MM.1S (cell line): ENCODE data around the gene IDH2.
A peak's percentile ranks its signal among the peaks of the same experiment; 100 is the strongest.

ENCODE experiments used
- DNase-seq: peaks from one replicate; pipeline ENCODE4 v3.0.0-alpha.2; 2015
- H2AFZ ChIP-seq: fragments of 300-600 bp; sonication (generic); 2 replicates; pipeline ENCODE4 v1.6.0; 2016; ENCODE audit warnings: antibody characterized with exemption, low read length
- H3F3A ChIP-seq: fragments of 300-600 bp; sonication (generic); 2 replicates; pipeline ENCODE4 v1.6.1; 2016; ENCODE audit warnings: mild to moderate bottlenecking, antibody characterized with exemption, low read length, moderate library complexity, mixed read lengths; ENCODE audit not compliant: insufficient read depth
- H3K27ac ChIP-seq: fragments of 300-600 bp; sonication (generic); 2 replicates; pipeline ENCODE4 v1.5.1; 2016; ENCODE audit warnings: mild to moderate bottlenecking, low read length
- H3K27me3 ChIP-seq: fragments of 300-600 bp; sonication (generic); replicated peaks from 2 replicates; pipeline ENCODE4 v1.6.0; 2016; ENCODE audit warnings: low read length; ENCODE audit not compliant: insufficient read depth
- H3K36me3 ChIP-seq: fragments of 300-600 bp; sonication (generic); replicated peaks from 2 replicates; pipeline ENCODE4 v1.6.1; 2016; ENCODE audit warnings: mild to moderate bottlenecking, low read length, mixed read lengths; ENCODE audit not compliant: insufficient read depth
- H3K4me1 ChIP-seq: fragments of 300-600 bp; sonication (generic); 2 replicates; pipeline ENCODE4 v1.6.1; 2016; ENCODE audit warnings: low read length, mixed read lengths
- H3K4me2 ChIP-seq: fragments of 300-600 bp; sonication (generic); 2 replicates; pipeline ENCODE4 v1.6.0; 2016; ENCODE audit warnings: low read depth, low read length
- H3K4me3 ChIP-seq: fragments of 300-600 bp; sonication (generic); 2 replicates; pipeline ENCODE4 v1.5.1; 2016; ENCODE audit warnings: low read length, mixed read lengths
- H3K79me2 ChIP-seq: fragments of 300-600 bp; sonication (generic); 2 replicates; pipeline ENCODE4 v1.6.1; 2016; ENCODE audit warnings: mixed run types, low read length, mixed read lengths
- H3K9ac ChIP-seq: fragments of 300-600 bp; sonication (generic); 2 replicates; pipeline ENCODE4 v1.6.1; 2016; ENCODE audit warnings: low read length, mixed read lengths
- H3K9me2 ChIP-seq: fragments of 300-600 bp; sonication (generic); replicated peaks from 2 replicates; pipeline ENCODE4 v1.6.1; 2016; ENCODE audit warnings: mild to moderate bottlenecking, low read length, mixed read lengths; ENCODE audit not compliant: insufficient read depth
- H3K9me3 ChIP-seq: fragments of 300-600 bp; sonication (generic); replicated peaks from 2 replicates; pipeline ENCODE4 v1.6.1; 2016; ENCODE audit warnings: mild to moderate bottlenecking, low read length, mixed read lengths; ENCODE audit not compliant: insufficient read depth
- H4K20me1 ChIP-seq: fragments of 300-600 bp; sonication (generic); 2 replicates; pipeline ENCODE4 v1.6.1; 2016; ENCODE audit warnings: mild to moderate bottlenecking, low read length, moderate library complexity, mixed read lengths; ENCODE audit not compliant: insufficient read depth
- EZH2 ChIP-seq: fragments of 300-600 bp; sonication (generic); optimal IDR thresholded peaks from 2 replicates; pipeline ENCODE3; 2017; ENCODE audit warnings: low read depth, mild to moderate bottlenecking, antibody characterized with exemption, low read length, mixed read lengths
- EZH2phosphoT487 ChIP-seq: fragments of 300-600 bp; sonication (generic); IDR thresholded peaks from 2 replicates; pipeline ENCODE4 v1.6.1; 2018; ENCODE audit warnings: antibody characterized with exemption, low read length
- TF ChIP-seq, protein P1 (sequence below): fragments of 300-600 bp; sonication (generic); IDR thresholded peaks from 2 replicates; pipeline ENCODE4 v1.5.1; 2016; ENCODE audit warnings: antibody characterized with exemption, low read length, mixed read lengths

IDH2 gene

DNA sequence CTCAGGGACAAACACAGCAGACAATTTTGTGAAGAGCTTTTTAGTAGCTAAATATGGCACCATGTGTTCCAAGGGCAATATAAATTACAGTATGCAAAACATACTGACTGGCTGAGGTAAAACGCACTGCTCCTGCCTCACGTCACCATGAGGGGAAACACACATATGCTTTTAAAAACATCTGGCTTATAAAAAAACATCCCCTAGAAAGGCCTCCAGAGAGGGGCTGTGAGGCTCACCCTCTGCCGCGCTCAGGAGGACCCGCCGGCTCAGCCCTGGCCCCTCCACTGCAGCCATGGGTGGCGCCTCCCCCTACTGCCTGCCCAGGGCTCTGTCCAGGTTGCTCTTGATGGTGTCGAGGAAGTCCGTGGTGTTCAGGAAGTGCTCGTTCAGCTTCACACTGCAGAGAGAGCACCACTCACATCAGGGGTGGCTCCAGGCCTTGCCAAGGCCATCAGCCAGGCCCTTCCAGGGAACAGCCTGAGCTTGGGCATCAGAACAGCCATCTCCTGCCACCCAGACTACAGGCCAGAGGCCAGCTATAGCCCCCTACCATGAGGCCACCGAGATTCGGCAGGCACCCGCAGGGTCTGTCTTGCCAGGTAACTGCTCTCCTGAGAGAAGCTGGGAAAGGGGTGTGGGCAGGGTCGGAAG, 18.2 kb downstream of the IDH2 start:
- no peak overlapping the region for H3K4me2 ChIP-seq
- H3K4me3 ChIP-seq = no peak overlapping the region
- DNase-seq = no peak
- no peaks in the 10 kb centered on the region for H3K27me3 ChIP-seq
- H3F3A ChIP-seq = peaks cover 17% of the 10 kb centered on the region
- no peak overlapping the region for H3K9ac ChIP-seq
- no peaks in the 10 kb centered on the region for H3K9me3 ChIP-seq
- H2AFZ ChIP-seq = no peak overlapping the region
- H3K79me2 ChIP-seq = peaks cover 41% of the 10 kb centered on the region
- no peak for TF ChIP-seq EZH2phosphoT487
- TF ChIP-seq, protein P1, sequence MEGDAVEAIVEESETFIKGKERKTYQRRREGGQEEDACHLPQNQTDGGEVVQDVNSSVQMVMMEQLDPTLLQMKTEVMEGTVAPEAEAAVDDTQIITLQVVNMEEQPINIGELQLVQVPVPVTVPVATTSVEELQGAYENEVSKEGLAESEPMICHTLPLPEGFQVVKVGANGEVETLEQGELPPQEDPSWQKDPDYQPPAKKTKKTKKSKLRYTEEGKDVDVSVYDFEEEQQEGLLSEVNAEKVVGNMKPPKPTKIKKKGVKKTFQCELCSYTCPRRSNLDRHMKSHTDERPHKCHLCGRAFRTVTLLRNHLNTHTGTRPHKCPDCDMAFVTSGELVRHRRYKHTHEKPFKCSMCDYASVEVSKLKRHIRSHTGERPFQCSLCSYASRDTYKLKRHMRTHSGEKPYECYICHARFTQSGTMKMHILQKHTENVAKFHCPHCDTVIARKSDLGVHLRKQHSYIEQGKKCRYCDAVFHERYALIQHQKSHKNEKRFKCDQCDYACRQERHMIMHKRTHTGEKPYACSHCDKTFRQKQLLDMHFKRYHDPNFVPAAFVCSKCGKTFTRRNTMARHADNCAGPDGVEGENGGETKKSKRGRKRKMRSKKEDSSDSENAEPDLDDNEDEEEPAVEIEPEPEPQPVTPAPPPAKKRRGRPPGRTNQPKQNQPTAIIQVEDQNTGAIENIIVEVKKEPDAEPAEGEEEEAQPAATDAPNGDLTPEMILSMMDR = no peak
- TF ChIP-seq EZH2 = no peak
- H3K27ac ChIP-seq = peak overlapping the region; percentile 9; the same call in 1 of the 2 replicates
- H4K20me1 ChIP-seq = no peaks in the 10 kb centered on the region
- no peaks in the 10 kb centered on the region for H3K9me2 ChIP-seq
- peaks cover 23% of the 10 kb centered on the region for H3K4me1 ChIP-seq
- H3K36me3 ChIP-seq = no peaks in the 10 kb centered on the region; the same call in 1 of the 2 replicates

DNA sequence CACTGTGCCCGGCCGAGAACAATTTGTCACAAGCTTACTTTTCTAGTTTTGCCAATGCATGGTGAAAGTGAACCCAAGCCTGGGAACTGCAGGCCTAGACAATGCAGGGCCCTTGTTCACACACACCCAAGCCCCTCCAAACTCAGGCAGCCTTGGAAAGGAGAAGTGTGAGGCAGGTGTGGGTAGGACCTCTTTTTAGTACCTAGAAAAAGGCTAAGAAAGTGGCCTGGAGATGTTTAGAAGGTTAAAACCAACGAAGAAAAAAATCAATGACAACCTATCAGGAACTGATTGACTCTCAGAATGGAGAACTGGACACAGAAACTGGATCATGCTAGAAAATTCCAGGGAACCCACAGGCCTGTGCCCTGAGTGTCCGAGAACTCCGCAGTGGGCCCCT, 18.8 kb downstream of the IDH2 start:
- Histone ChIP-seq H3K9me3 (no peaks in the 10 kb centered on the region), H3K4me1 (peaks cover 23% of the 10 kb centered on the region), H3K36me3 (no peaks in the 10 kb centered on the region; the same call in 1 of the 2 replicates), H3K27me3 (no peaks in the 10 kb centered on the region), H2AFZ (no peak overlapping the region), H3K4me3 (no peak overlapping the region), H4K20me1 (no peaks in the 10 kb centered on the region), H3K9ac (no peak overlapping the region), H3K4me2 (no peak overlapping the region), H3F3A (peaks cover 16% of the 10 kb centered on the region), H3K9me2 (no peaks in the 10 kb centered on the region), H3K79me2 (peaks cover 39% of the 10 kb centered on the region), H3K27ac (peak overlapping the region; percentile 9; the same call in 1 of the 2 replicates)
- DNase-seq = no peak
- TF ChIP-seq EZH2phosphoT487 = no peak
- TF ChIP-seq, protein P1 = no peak

DNA sequence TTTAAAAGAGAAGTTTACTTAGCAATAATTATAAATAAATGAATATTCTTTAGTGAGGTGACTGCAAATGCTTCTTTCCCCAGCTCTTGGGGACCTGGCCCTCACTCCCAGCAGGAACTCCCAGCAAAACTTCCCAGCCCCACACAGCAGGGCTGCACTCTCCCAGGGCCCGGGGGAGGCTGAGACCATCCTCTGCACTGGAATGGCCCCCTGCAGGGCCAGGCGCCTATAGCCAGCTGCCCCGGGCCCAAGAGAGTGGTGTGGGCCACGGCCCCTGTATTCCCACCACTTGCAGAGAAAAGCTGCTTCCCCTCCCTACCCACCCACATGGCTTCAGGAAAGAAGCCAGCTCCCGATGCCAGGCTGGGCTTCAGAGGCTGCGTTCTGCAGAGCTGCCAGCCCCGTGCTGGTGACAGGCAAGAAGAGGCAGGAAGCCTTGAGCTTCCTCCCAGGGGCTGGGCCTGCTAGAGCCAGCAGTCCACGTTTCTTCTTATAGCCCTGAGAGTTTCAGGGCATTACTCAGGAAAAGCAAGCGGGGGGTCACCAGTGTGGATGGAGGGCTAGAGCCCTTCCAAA, 20.0 kb downstream of the IDH2 start:
- no peak for DNase-seq
- Histone ChIP-seq H3K4me1 (peaks cover 23% of the 10 kb centered on the region), H2AFZ (no peak overlapping the region), H3K9me3 (no peaks in the 10 kb centered on the region), H3K9me2 (no peaks in the 10 kb centered on the region), H3K79me2 (peaks cover 32% of the 10 kb centered on the region), H3K27me3 (no peaks in the 10 kb centered on the region), H3K36me3 (no peaks in the 10 kb centered on the region; the same call in 1 of the 2 replicates), H3F3A (peaks cover 6% of the 10 kb centered on the region), H3K27ac (peak overlapping the region; percentile 48; the same call in 1 of the 2 replicates), H3K9ac (no peak overlapping the region), H3K4me3 (no peak overlapping the region), H3K4me2 (peak overlapping the region; percentile 22; the same call in 1 of the 2 replicates), H4K20me1 (no peaks in the 10 kb centered on the region)
- no peak for TF ChIP-seq EZH2
- TF ChIP-seq, protein P1 = no peak
- TF ChIP-seq EZH2phosphoT487 = no peak
